22Rv1 (cell line): Measurements from ENCODE around the gene CALML3.

Experiments used
- ZFX ChIP-seq: fragments of 450-650 bp; IDR thresholded peaks from 2 replicates; pipeline ENCODE4 v1.6.1; 2017; ENCODE audit warnings: antibody characterized with exemption, borderline replicate concordance
- TF ChIP-seq, protein P1 (sequence below): fragments of 450-650 bp; IDR thresholded peaks from 2 replicates; pipeline ENCODE4 v1.5.1; 2017; ENCODE audit warnings: mild to moderate bottlenecking

DNA sequence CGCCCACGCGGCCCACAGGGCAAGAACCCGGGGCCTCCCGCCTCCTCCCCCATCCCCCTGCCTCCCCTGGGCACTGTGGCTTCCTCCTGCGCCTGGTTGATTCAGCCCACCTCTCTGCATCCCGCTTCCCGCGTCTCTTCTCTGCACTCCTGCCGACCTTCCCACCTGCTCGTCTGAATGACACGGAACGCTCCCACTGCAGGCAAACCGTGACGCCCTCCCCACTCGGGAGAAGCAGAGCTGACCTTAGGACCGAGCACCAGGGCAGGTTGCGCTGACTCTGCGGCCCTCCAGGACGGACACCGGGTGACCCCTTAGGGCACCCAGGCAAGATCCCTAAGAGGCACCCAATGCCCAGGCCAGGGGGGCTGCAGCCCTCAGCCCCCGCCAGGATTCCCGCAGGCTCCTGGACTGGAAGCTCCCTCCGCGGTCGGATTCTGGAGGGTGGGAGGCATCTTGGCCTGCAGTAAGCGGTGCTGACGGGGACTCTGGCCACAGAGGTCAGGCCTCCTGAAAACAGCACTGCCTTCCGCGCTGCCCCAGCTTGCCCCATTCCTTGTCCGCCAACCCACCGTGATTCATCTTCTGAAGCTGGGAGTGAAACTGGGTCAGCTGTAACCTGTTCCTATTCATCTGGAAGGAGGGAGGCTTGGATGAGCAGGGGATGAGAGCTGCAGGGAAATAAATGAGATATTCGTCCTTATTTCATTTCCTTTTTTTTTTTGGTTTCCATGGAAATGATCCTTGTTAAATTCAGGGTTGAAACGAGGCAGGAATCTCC lies 990 bp downstream of the CALML3 start:
- TF ChIP-seq, protein P1, sequence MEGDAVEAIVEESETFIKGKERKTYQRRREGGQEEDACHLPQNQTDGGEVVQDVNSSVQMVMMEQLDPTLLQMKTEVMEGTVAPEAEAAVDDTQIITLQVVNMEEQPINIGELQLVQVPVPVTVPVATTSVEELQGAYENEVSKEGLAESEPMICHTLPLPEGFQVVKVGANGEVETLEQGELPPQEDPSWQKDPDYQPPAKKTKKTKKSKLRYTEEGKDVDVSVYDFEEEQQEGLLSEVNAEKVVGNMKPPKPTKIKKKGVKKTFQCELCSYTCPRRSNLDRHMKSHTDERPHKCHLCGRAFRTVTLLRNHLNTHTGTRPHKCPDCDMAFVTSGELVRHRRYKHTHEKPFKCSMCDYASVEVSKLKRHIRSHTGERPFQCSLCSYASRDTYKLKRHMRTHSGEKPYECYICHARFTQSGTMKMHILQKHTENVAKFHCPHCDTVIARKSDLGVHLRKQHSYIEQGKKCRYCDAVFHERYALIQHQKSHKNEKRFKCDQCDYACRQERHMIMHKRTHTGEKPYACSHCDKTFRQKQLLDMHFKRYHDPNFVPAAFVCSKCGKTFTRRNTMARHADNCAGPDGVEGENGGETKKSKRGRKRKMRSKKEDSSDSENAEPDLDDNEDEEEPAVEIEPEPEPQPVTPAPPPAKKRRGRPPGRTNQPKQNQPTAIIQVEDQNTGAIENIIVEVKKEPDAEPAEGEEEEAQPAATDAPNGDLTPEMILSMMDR = no peak
- no peak for TF ChIP-seq ZFX
